Measurements from ENCODE around the gene RABGAP1.

DNA sequence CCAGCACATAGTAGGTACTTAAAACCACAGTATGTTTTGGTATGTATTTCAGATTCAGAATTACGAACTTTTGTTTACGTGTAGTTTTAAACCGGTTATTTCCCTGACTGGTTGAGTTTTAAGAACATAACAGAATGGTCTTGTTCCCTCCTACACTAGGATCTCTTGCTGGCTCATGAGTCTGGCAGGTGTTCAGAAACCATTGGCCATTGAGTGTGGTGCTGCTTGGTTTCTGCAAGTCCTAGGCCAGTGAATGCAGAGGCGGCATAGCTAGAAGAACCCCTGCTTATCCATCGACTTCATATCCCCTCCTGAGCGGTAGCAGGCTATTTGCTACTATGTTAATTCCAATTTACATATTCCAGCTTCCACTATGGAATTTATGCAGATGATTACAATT, 158.2 kb downstream of the RABGAP1 start:
- TF ChIP-seq, protein P1, sequence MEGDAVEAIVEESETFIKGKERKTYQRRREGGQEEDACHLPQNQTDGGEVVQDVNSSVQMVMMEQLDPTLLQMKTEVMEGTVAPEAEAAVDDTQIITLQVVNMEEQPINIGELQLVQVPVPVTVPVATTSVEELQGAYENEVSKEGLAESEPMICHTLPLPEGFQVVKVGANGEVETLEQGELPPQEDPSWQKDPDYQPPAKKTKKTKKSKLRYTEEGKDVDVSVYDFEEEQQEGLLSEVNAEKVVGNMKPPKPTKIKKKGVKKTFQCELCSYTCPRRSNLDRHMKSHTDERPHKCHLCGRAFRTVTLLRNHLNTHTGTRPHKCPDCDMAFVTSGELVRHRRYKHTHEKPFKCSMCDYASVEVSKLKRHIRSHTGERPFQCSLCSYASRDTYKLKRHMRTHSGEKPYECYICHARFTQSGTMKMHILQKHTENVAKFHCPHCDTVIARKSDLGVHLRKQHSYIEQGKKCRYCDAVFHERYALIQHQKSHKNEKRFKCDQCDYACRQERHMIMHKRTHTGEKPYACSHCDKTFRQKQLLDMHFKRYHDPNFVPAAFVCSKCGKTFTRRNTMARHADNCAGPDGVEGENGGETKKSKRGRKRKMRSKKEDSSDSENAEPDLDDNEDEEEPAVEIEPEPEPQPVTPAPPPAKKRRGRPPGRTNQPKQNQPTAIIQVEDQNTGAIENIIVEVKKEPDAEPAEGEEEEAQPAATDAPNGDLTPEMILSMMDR (IDR thresholded peaks at IDR 0.05; ENCODE audit: insufficient read depth, low read depth, low read length): no peak
- no peak for TF ChIP-seq EZH2 (IDR thresholded peaks at IDR 0.05; ENCODE audit: insufficient read depth, low read length)

Measured in astrocyte (in vitro differentiated cells and primary cell).